ENCODE measurements around the gene TRIM28. TPM values are rescaled to one million over a fixed set of nuclear protein-coding genes. Genes with fewer than 3 reads are reported as not detected.

Gene TRIM28
- 380 and 407 TPM in 2 replicates for total RNA-seq

GRCh38 chr19:58543826-58544590 lies at the start of gene TRIM28:
TSS of gene TRIM28 (plus strand) at chr19:58544064. CDS start at chr19:58544758, 694 bp downstream.
- intact Hi-C loops (cut with micrococcal nuclease), result loop anchor here (1.0 to 2.0 kb wide), 10 partner anchors 11 to 361 kb away; partner anchors contain the start of genes CHMP2A, MZF1, ZBTB45 and ZNF274
- Mint-ChIP-seq H3K36me3 (ENCODE audit: low read depth) (peaks cover 45% of the 10 kb centered on the region), H3K4me3 (peak within 1 kb of the TSS; percentile 94), H3K27me3 (peaks cover 16% of the 10 kb centered on the region), H3K27ac (peak within 1 kb of the TSS; percentile 98), H3K4me1 (peaks cover 27% of the 10 kb centered on the region), H3K9me3 (no peaks in the 10 kb centered on the region)
- DNase-seq (peak; percentile 100), ATAC-seq (ENCODE audit: low read depth) (peak; percentile 87)
- ChIA-PET CTCF (interaction anchor here (1.4 kb wide), 1 partner anchor 24 kb away, joined by 17 read pairs; the partner anchor contains the start of gene ZBTB45), POLR2A (interaction anchor here (0.5 to 4.1 kb wide), 28 partner anchors 9 to 862 kb away, joined by 3 to 82 read pairs (median 5); partner anchors contain the start of genes CHMP2A, MZF1, UBE2M and ZBTB45)
- no peak for TF ChIP-seq CTCF (IDR thresholded peaks at IDR 0.05)

- Mint-ChIP-seq H3K4me1 (peaks cover 24% of the 10 kb centered on the region), H3K27me3 (no peaks in the 10 kb centered on the region), H3K9me3 (peaks cover 8% of the 10 kb centered on the region), H3K36me3 (ENCODE audit: low read depth) (peaks cover 2% of the 10 kb centered on the region), H3K27ac (no peak overlapping the region), H3K4me3 (peak overlapping the region; percentile 35)
- ATAC-seq (ENCODE audit: low read depth), result no peak
- DNase-seq, result no peak
- CTCF ChIA-PET, result no interaction called here
- POLR2A ChIA-PET, result no interaction called here
- TF ChIP-seq CTCF (IDR thresholded peaks at IDR 0.05), result no peak
- intact Hi-C loops (cut with micrococcal nuclease), result no loop called here
Measured at GRCh38 chr19:58497634-58498170, 46.2 kb upstream of the TRIM28 start.

- Mint-ChIP-seq H3K9me3 (peaks cover 8% of the 10 kb centered on the region), H3K36me3 (ENCODE audit: low read depth) (peaks cover 2% of the 10 kb centered on the region), H3K27me3 (no peaks in the 10 kb centered on the region), H3K4me1 (peaks cover 24% of the 10 kb centered on the region), H3K27ac (peak overlapping the region; percentile 90), H3K4me3 (peak overlapping the region; percentile 92)
- TF ChIP-seq CTCF (IDR thresholded peaks at IDR 0.05), result no peak
- ChIA-PET POLR2A (interaction anchor here (1.1 to 2.9 kb wide), 6 partner anchors 21 to 113 kb away, joined by 3 to 42 read pairs (median 4); partner anchors contain the start of genes ZBTB45 and ZNF324B), CTCF (interaction anchor here (2.0 kb wide), 1 partner anchor 21 kb away, joined by 9 read pairs; the partner anchor contains the start of gene ZBTB45)
- ATAC-seq (ENCODE audit: low read depth) (no peak), DNase-seq (no peak)
- intact Hi-C loops (cut with micrococcal nuclease), result loop anchor here (1.0 kb wide), 10 partner anchors 16 to 316 kb away; partner anchors contain the start of genes ZBTB45, ZNF132, ZNF324B and ZNF446
Measured at GRCh38 chr19:58498316-58499020, 45.4 kb upstream of the TRIM28 start.

GRCh38 chr19:58499021-58499927 lies 44.6 kb upstream of the TRIM28 start:
- POLR2A ChIA-PET, result interaction anchor here (0.6 to 2.9 kb wide), 19 partner anchors 10 to 790 kb away, joined by 3 to 42 read pairs (median 4); partner anchors contain the start of genes CHMP2A, TRIM28, ZBTB45 and ZNF132

More at GRCh38 chr19:58499021-58499927, 44.6 kb upstream of the TRIM28 start:
- peak; percentile 89 for DNase-seq
- Mint-ChIP-seq H3K9me3 (peaks cover 8% of the 10 kb centered on the region), H3K4me3 (peak overlapping the region; percentile 92), H3K27ac (peak overlapping the region; percentile 90), H3K4me1 (peaks cover 24% of the 10 kb centered on the region), H3K36me3 (ENCODE audit: low read depth) (peaks cover 2% of the 10 kb centered on the region), H3K27me3 (no peaks in the 10 kb centered on the region)
- CTCF ChIA-PET, result interaction anchor here (2.0 to 2.8 kb wide), 2 partner anchors 15 to 21 kb away, joined by 9 to 10 read pairs; partner anchors contain the start of gene ZBTB45
- no peak for TF ChIP-seq CTCF (IDR thresholded peaks at IDR 0.05)
- intact Hi-C loops (cut with micrococcal nuclease), result loop anchor here (1.0 kb wide), 10 partner anchors 15 to 317 kb away; partner anchors contain the start of genes ZBTB45, ZNF132, ZNF324B and ZNF446
- ATAC-seq (ENCODE audit: low read depth), result peak; percentile 92
